ENCODE results near the gene RECK. TPM values are rescaled to one million over a fixed set of nuclear protein-coding genes. Genes with fewer than 3 reads are reported as not detected.

Gene RECK
- total RNA-seq, 1 experiment from 2014 or later = 10.3 TPM

GRCh38 chr9:36151316-36152210 lies 114.8 kb downstream of the RECK start:
- peaks cover 4 to 9% (median 7%) of the 10 kb centered on the region in 3 experiments; a peak in 5 of 7 replicates for H3K36me3 Mint-ChIP-seq (ENCODE audit: insufficient read depth in 1 of 3, low read depth in 3 of 3)
- 0 out of 4 replicates have a peak, but pooled peaks cover 0 to 3% of the 10 kb centered on the region in 2 experiments for H3K4me1 Mint-ChIP-seq
- H3K4ac ChIP-seq (ENCODE audit: low read depth, low read length) = no peak overlapping the region
- H3K9ac ChIP-seq (ENCODE audit: extremely low read depth, insufficient read length, low read length) = no peak overlapping the region
- no peak overlapping the region for H2BK5ac ChIP-seq (ENCODE audit: insufficient read length, low read length)
- no peak for TF ChIP-seq CTCF (conservative IDR thresholded peaks at IDR 0.05)
- H4K20me1 ChIP-seq (ENCODE audit: control insufficient read depth, insufficient read depth, insufficient read length) = no peaks in the 10 kb centered on the region
- H3K9me3 ChIP-seq (ENCODE audit: control insufficient read depth, low read depth, low read length) = no peaks in the 10 kb centered on the region
- H3K27me3 ChIP-seq (ENCODE audit: insufficient read depth, low read length) = no peaks in the 10 kb centered on the region
- H3K9me3 Mint-ChIP-seq = peaks cover 2% of the 10 kb centered on the region in 2 experiments
- no peak overlapping the region for H3K23ac ChIP-seq (ENCODE audit: insufficient read length, low read depth, low read length)
- H3K56ac ChIP-seq (ENCODE audit: insufficient read length, low read depth, low read length) = no peak overlapping the region
- H3K27ac Mint-ChIP-seq = no peak overlapping the region
- no peaks in the 10 kb centered on the region for H3K79me1 ChIP-seq (ENCODE audit: insufficient read depth, low read depth, low read length, poor library complexity, severe bottlenecking)
- no peak overlapping the region for H2BK20ac ChIP-seq (ENCODE audit: low read depth, low read length, poor library complexity, severe bottlenecking)
- DNase-seq = no peak
- no peak overlapping the region for H3K4me3 Mint-ChIP-seq
- no peaks in the 10 kb centered on the region for H3K79me2 ChIP-seq (ENCODE audit: insufficient read depth, low read length)
- peak overlapping the region; percentile 5; the same call in 1 of the 2 replicates for H3K14ac ChIP-seq (ENCODE audit: insufficient read depth, low read length)
- no peak overlapping the region for H3K4me2 ChIP-seq (ENCODE audit: insufficient read depth, insufficient read length, low read length)
- H4K5ac ChIP-seq (ENCODE audit: insufficient read length, low read depth, low read length) = no peak overlapping the region
- no peak overlapping the region for H2BK15ac ChIP-seq (ENCODE audit: low read depth, low read length)
- H2BK12ac ChIP-seq (ENCODE audit: insufficient read length, low read depth, low read length) = no peak overlapping the region
- no CpG with 5 or more reads among the region's 14 CpGs for WGBS (ENCODE audit: extremely low coverage, insufficient read length, low lambda C conversion rate)
- H3K4me1 ChIP-seq (ENCODE audit: insufficient read depth, low read length) = peaks cover 3% of the 10 kb centered on the region; the same call in 1 of the 2 replicates
- no peak overlapping the region for H3T11ph ChIP-seq (ENCODE audit: low read length)
- no peak overlapping the region for H3K27ac ChIP-seq (ENCODE audit: insufficient read length, low read depth, low read length)
- no peaks in the 10 kb centered on the region for H3K23me2 ChIP-seq (ENCODE audit: insufficient read length, low read depth, low read length, poor library complexity, severe bottlenecking)
- H3K18ac ChIP-seq (ENCODE audit: insufficient read length, low read depth, low read length) = no peak overlapping the region
- H2AK5ac ChIP-seq (ENCODE audit: insufficient read length, low read length) = no peak overlapping the region
- peaks cover 3% of the 10 kb centered on the region for H3K27me3 Mint-ChIP-seq (ENCODE audit: low read depth)
- H4K91ac ChIP-seq (ENCODE audit: insufficient read length, low read depth, low read length) = no peak overlapping the region
- no peak overlapping the region for H2BK120ac ChIP-seq (ENCODE audit: low read depth, low read length, poor library complexity, severe bottlenecking)
- H2AFZ ChIP-seq (ENCODE audit: low read length) = no peak overlapping the region
- H4K8ac ChIP-seq (replicated peaks; ENCODE audit: insufficient read length, low read depth, low read length) = no peak overlapping the region

Measured in H9 (cell line).